Endothelial cell of umbilical vein (primary cell): Measurements from ENCODE around the gene LRRC32. TPM values are rescaled to one million over a fixed set of nuclear protein-coding genes. Genes with fewer than 3 reads are reported as not detected.

ENCODE experiments used
- BruUV-seq: library from RNA; stranded (reverse); fragments of 400-500 nt; replicated peaks from 2 replicates; lab custom pipeline; 2021; lab: Mats Ljungman, UMichigan
- CTCF ChIA-PET: fragments of 300-600, 350-600 bp; sonication (Branson Sonifier 250); formaldehyde crosslinking; loops from one replicate; lab custom pipeline; 2021; ENCODE audit warnings: antibody characterized with exemption, inconsistent platforms; lab: Charles Lee
- POLR2A ChIA-PET: fragments of 300-600, 350-600 bp; sonication (Branson Sonifier 250); formaldehyde crosslinking; loops from one replicate; lab custom pipeline; 2021; ENCODE audit warnings: antibody characterized with exemption, inconsistent platforms; lab: Charles Lee
- DNase-seq: peaks from one replicate; pipeline ENCODE4 v3.0.0-alpha.2; 2011; ENCODE audit warnings: low read depth, low spot score
- FAIRE-seq: peaks from 2 replicates; lab custom pipeline; 2011; peaks lifted over from hg19 to GRCh38; lab: Jason Lieb, UNC
- H2AFZ ChIP-seq: 2 replicates; pipeline ENCODE4 v1.6.0; 2012; ENCODE audit warnings: low read depth, low read length, control low read depth, inconsistent platforms
- H3K27ac ChIP-seq: 2 replicates; pipeline ENCODE4 v1.5.1; 2011; ENCODE audit warnings: low read depth, mild to moderate bottlenecking, control low read depth, low read length, moderate library complexity; ENCODE audit not compliant: insufficient read depth
- H3K27me3 ChIP-seq, 2 experiments: 2 replicates each; pipeline versions ENCODE4 v1.6.0 to v1.6.1; 2011; ENCODE audit warnings: low read length in 2 of 2, mixed read lengths in 1 of 2; ENCODE audit not compliant: control insufficient read depth in 2 of 2, insufficient read depth in 2 of 2
- H3K36me3 ChIP-seq, 2 experiments: 2 replicates in 1 of 2; 3 replicates in 1 of 2; pipeline ENCODE4 v1.5.1; 2011; ENCODE audit warnings: low read length in 2 of 2, mild to moderate bottlenecking in 1 of 2, moderate library complexity in 1 of 2; ENCODE audit not compliant: control insufficient read depth in 2 of 2, insufficient read depth in 2 of 2; ENCODE audit errors: extremely low read depth in 1 of 2
- H3K4me1 ChIP-seq: 3 replicates; pipeline ENCODE4 v1.5.1; 2011; ENCODE audit warnings: mild to moderate bottlenecking, low read length; ENCODE audit not compliant: control insufficient read depth, insufficient read depth; ENCODE audit errors: extremely low read depth
- H3K4me2 ChIP-seq: 2 replicates; pipeline ENCODE4 v1.6.1; 2011; ENCODE audit warnings: low read length, control low read depth, mixed read lengths; ENCODE audit not compliant: insufficient read depth
- H3K4me3 ChIP-seq, 3 experiments: fragments of 200-600 bp in 1 of 3; sonication (generic), shearing (Covaris generic) in 1 of 3; replicated peaks in 1 of 3; 2 replicates each; pipeline ENCODE4 v1.5.1; 2011 to 2016; ENCODE audit warnings: control low read depth in 3 of 3, low read length in 3 of 3, mild to moderate bottlenecking in 2 of 3, inconsistent platforms in 1 of 3, low read depth in 1 of 3, moderate library complexity in 1 of 3; ENCODE audit not compliant: insufficient read depth in 1 of 3
- H3K79me2 ChIP-seq: 2 replicates; pipeline ENCODE4 v1.6.0; 2012; ENCODE audit warnings: low read length, inconsistent platforms; ENCODE audit not compliant: control insufficient read depth, insufficient read depth
- H3K9ac ChIP-seq: replicated peaks from 2 replicates; pipeline ENCODE3; 2011; ENCODE audit warnings: low read length, control low read depth; ENCODE audit not compliant: insufficient read depth; ENCODE audit errors: extremely low read depth
- H3K9me1 ChIP-seq: replicated peaks from 3 replicates; pipeline ENCODE4 v1.6.0; 2011; ENCODE audit warnings: mild to moderate bottlenecking, low read length; ENCODE audit not compliant: control insufficient read depth, insufficient read depth; ENCODE audit errors: extremely low read depth
- H3K9me3 ChIP-seq: replicated peaks from 2 replicates; pipeline ENCODE4 v1.5.1; 2012; ENCODE audit warnings: low read length, inconsistent platforms; ENCODE audit not compliant: control insufficient read depth, insufficient read depth
- H4K20me1 ChIP-seq: replicated peaks from 2 replicates; pipeline ENCODE3; 2011; ENCODE audit warnings: mild to moderate bottlenecking, low read length; ENCODE audit not compliant: control insufficient read depth, insufficient read depth; ENCODE audit errors: extremely low read depth
- CTCF ChIP-seq, 2 donors: IDR thresholded peaks; 1 replicate in 1 of 2; 2 replicates in 1 of 2; pipeline ENCODE4 v1.5.1; 2011; ENCODE audit warnings: low read length in 2 of 2, mild to moderate bottlenecking in 2 of 2, moderate library complexity in 2 of 2, control low read depth in 1 of 2, inconsistent platforms in 1 of 2, low read depth in 1 of 2; ENCODE audit not compliant: insufficient read depth in 1 of 2; ENCODE audit errors: extremely low read depth in 1 of 2
- EZH2 ChIP-seq: IDR thresholded peaks from 2 replicates; pipeline ENCODE4 v1.6.1; 2012; ENCODE audit warnings: borderline replicate concordance, low read depth, mild to moderate bottlenecking, moderate library complexity, low read length, inconsistent platforms; ENCODE audit not compliant: severe bottlenecking
- FOS ChIP-seq: IDR thresholded peaks from 2 replicates; pipeline ENCODE4 v1.6.1; 2011; ENCODE audit warnings: mild to moderate bottlenecking, low read length, moderate library complexity, borderline replicate concordance; ENCODE audit not compliant: insufficient read depth
- GATA2 ChIP-seq: IDR thresholded peaks from 2 replicates; pipeline ENCODE4 v1.7.0; 2011; ENCODE audit warnings: low read depth, mild to moderate bottlenecking, moderate library complexity, mixed read lengths, low read length; ENCODE audit not compliant: insufficient read length, insufficient read depth
- JUN ChIP-seq: IDR thresholded peaks from 2 replicates; pipeline ENCODE4 v1.6.1; 2011; ENCODE audit warnings: borderline replicate concordance, low read depth; ENCODE audit not compliant: insufficient read length, insufficient read depth
- MYC ChIP-seq: IDR thresholded peaks from one replicate; pipeline ENCODE4 v1.6.1; 2011; ENCODE audit warnings: mild to moderate bottlenecking, low read depth, low read length
- POLR2A ChIP-seq: IDR thresholded peaks from 2 replicates; pipeline ENCODE4 v1.6.1; 2012; ENCODE audit warnings: low read depth, mild to moderate bottlenecking, control low read depth, low read length
- POLR2AphosphoS5 ChIP-seq: IDR thresholded peaks from 2 replicates; pipeline ENCODE4 v1.6.1; 2012; ENCODE audit warnings: low read depth, mild to moderate bottlenecking, control low read depth, low read length, moderate library complexity; ENCODE audit not compliant: insufficient read depth
- dilution Hi-C: fragments of 300-500 bp; cut with MboI; formaldehyde crosslinking; loops from one replicate; pipeline ENCODE4 v1.15.0; 2019; ENCODE audit warnings: low sequenced_read_pairs; ENCODE audit not compliant: extremely low pct_ligation_motif_present
- intact Hi-C: fragments of 100-400 bp; cut with micrococcal nuclease; formaldehyde crosslinking; loops from one replicate; pipeline ENCODE4 v1.10.0; 2022
- polyA plus RNA-seq, 4 experiments: library from polyadenylated mRNA; depleted of rRNA in 3 of 4; stranded (reverse) in 3 of 4; unstranded in 1 of 4; fragments of >200 nt; gene quantifications; 2 replicates each; pipeline versions ENCODE4 v1.2.1 to v1.2.3, GENCODE V29; 2011 to 2012; ENCODE audit warnings: missing spikeins in 1 of 4
- total RNA-seq: library from RNA; stranded (reverse); gene quantifications from 2 replicates; pipeline ENCODE4 v1.2.3, GENCODE V29; 2021
- TF ChIP-seq, protein P1 (sequence below): IDR thresholded peaks from 2 replicates; pipeline ENCODE4 v1.6.1; 2011; ENCODE audit not compliant: insufficient read depth, insufficient read length

Gene LRRC32
- total and polyA plus RNA-seq, 2 donors (not counting 3 experiments of a cell fraction or from before 2014, with no cell fraction given): 77.2 to 117 TPM

GRCh38 chr11:76656050-76656531, 14.5 kb downstream of the LRRC32 start:
- ChIA-PET CTCF (interaction anchor here (1.0 to 1.7 kb wide), 4 partner anchors 10 to 95 kb away, joined by 3 to 4 read pairs (median 4); no protein-coding TSS in a partner anchor), POLR2A (no interaction called here)
- dilution Hi-C loops (no loop called here), intact Hi-C loops (no loop called here)
- peaks cover 0 to 37% of the 10 kb centered on the region in 2 experiments for H3K36me3 ChIP-seq
- H2AFZ ChIP-seq: no peak overlapping the region
- BruUV-seq: no TSS peak
- no peaks in the 10 kb centered on the region for H3K4me1 ChIP-seq
- no peak for FAIRE-seq
- no peak overlapping the region for H3K27ac ChIP-seq
- H3K4me3 ChIP-seq: no peak overlapping the region
- TF ChIP-seq JUN: no peak
- TF ChIP-seq POLR2A: no peak
- no peak for TF ChIP-seq MYC
- TF ChIP-seq GATA2: no peak
- TF ChIP-seq FOS: no peak
- no peak overlapping the region for H3K9ac ChIP-seq
- DNase-seq: no peak
- no peaks in the 10 kb centered on the region for H4K20me1 ChIP-seq
- H3K4me2 ChIP-seq: no peak overlapping the region
- no peaks in the 10 kb centered on the region for H3K27me3 ChIP-seq
- H3K9me1 ChIP-seq: no peaks in the 10 kb centered on the region
- H3K79me2 ChIP-seq: no peaks in the 10 kb centered on the region
- H3K9me3 ChIP-seq: no peaks in the 10 kb centered on the region

DNA sequence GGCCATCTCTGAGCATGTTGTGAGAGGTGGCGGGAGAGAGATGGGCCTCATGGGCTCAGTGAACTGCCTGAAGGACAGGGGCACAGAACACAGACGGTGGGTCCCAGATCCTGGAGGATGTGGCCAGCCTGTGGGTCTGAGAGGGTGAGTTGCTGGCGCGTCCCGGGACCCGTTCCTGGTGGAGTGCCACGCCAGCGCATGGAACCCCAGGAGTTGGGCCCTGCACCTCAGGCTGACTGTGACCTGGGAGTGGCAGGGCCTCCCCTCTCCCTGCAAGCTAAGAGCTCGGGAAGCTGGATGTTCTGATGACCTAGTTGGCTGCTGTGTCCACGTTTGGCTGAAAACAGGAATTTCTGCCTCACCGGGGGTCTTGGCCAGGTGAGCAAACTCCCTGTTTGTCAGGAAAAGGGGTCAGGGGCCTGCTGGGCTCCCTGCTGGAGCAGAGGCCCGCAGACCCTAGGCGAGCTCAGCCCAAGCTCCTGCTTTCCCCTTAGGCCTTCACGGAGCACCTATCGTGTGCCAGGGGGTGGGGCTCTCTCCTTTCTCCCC, 15.0 kb downstream of the LRRC32 start:
- POLR2A ChIA-PET: no interaction called here
- CTCF ChIA-PET: interaction anchor here (0.7 to 1.7 kb wide), 6 partner anchors 10 to 104 kb away, joined by 3 to 5 read pairs (median 4); no protein-coding TSS in a partner anchor
- no peak overlapping the region for H3K9ac ChIP-seq
- H3K4me3 ChIP-seq: no peak overlapping the region
- H3K9me3 ChIP-seq: no peaks in the 10 kb centered on the region
- peaks cover 0 to 37% of the 10 kb centered on the region in 2 experiments for H3K36me3 ChIP-seq
- no peak for TF ChIP-seq FOS
- TF ChIP-seq, protein P1, sequence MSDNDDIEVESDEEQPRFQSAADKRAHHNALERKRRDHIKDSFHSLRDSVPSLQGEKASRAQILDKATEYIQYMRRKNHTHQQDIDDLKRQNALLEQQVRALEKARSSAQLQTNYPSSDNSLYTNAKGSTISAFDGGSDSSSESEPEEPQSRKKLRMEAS: no peak
- no peak for TF ChIP-seq POLR2A
- no peak for TF ChIP-seq MYC
- TF ChIP-seq GATA2: no peak
- no peak for TF ChIP-seq CTCF (IDR thresholded peaks at IDR 0.05; ENCODE audit: extremely low read depth in 1 of 2, insufficient read depth in 1 of 2, low read depth in 1 of 2, low read length in 2 of 2)
- no peak for TF ChIP-seq EZH2
- no peak for TF ChIP-seq POLR2AphosphoS5
- no peak for TF ChIP-seq JUN
- no peak overlapping the region for H3K4me2 ChIP-seq
- H3K9me1 ChIP-seq: no peaks in the 10 kb centered on the region
- no peak overlapping the region for H2AFZ ChIP-seq
- H3K4me1 ChIP-seq: no peaks in the 10 kb centered on the region
- no peak overlapping the region for H3K27ac ChIP-seq
- DNase-seq: no peak
- no TSS peak for BruUV-seq
- no peak for FAIRE-seq
- intact Hi-C loops: no loop called here
- dilution Hi-C loops: no loop called here
- no peaks in the 10 kb centered on the region for H4K20me1 ChIP-seq
- no peaks in the 10 kb centered on the region for H3K27me3 ChIP-seq
- H3K79me2 ChIP-seq: no peaks in the 10 kb centered on the region
